Measurements from ENCODE around the gene CDK19.

Gene CDK19

DNA sequence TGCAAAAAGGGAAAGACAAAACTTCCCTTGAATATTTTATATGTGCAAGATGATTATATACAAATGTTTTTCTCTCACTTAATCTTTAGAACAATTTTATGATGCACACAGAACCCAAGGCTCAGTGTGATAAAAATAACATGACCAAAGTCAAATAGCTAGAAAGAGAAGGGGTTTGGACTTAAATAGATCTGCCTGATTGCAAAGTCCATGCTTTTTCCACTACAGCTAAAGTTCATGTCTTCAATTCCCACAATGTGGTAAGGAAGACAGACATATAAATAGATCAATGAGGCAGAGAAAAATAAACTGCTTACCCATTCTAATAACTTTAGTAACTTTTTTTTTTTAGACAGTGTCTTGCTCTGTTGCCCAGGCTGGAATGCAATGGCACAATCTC is 143.8 kb downstream of the CDK19 start:
- Histone ChIP-seq H2BK15ac (ENCODE audit: low read depth, poor library complexity, severe bottlenecking) (no peak overlapping the region), H3K36me3 (ENCODE audit: control insufficient read depth in 1 of 2, insufficient read depth in 2 of 2, low read depth in 1 of 2, low read length in 2 of 2) (no peaks in the 10 kb centered on the region), H3K4me2 (ENCODE audit: low read length, poor library complexity, severe bottlenecking) (no peak overlapping the region), H3K27ac (ENCODE audit: low read length, poor library complexity, severe bottlenecking) (no peak overlapping the region), H3K9me3 (ENCODE audit: control insufficient read depth, low read length) (no peaks in the 10 kb centered on the region), H4K91ac (ENCODE audit: low read length) (no peak overlapping the region), H3K9ac (ENCODE audit: low read length) (no peak overlapping the region), H4K8ac (ENCODE audit: low read length) (no peak overlapping the region), H3K79me1 (replicated peaks; ENCODE audit: low read length, poor library complexity, severe bottlenecking) (peaks cover 4% of the 10 kb centered on the region), H2AK5ac (ENCODE audit: low read length, severe bottlenecking) (no peak overlapping the region), H2AFZ (ENCODE audit: low read depth, low read length) (no peak overlapping the region), H2BK12ac (ENCODE audit: low read length in 2 of 2) (no peak overlapping the region), H2BK120ac (ENCODE audit: low read depth, low read length) (no peak overlapping the region), H3K23ac (ENCODE audit: low read length in 2 of 2) (no peak overlapping the region), H3K18ac (ENCODE audit: low read depth in 1 of 2, low read length in 2 of 2) (no peak overlapping the region), H3K4me3 (ENCODE audit: insufficient read depth in 1 of 2, low read depth in 1 of 2, low read length in 2 of 2) (no peak overlapping the region), H3K27me3 (ENCODE audit: control insufficient read depth in 1 of 2, insufficient read depth in 1 of 2, low read length in 2 of 2) (no peaks in the 10 kb centered on the region), H3K4ac (ENCODE audit: low read depth in 1 of 2, low read length in 2 of 2) (no peak overlapping the region), H3K4me1 (ENCODE audit: control insufficient read depth, insufficient read depth, low read depth, low read length) (no peaks in the 10 kb centered on the region), H2BK5ac (ENCODE audit: low read depth, low read length, poor library complexity, severe bottlenecking) (no peak overlapping the region), H3K14ac (ENCODE audit: low read length in 2 of 2) (no peak overlapping the region)
- DNase-seq = no peak

- H3K9me3 ChIP-seq (ENCODE audit: control insufficient read depth, low read length) = no peaks in the 10 kb centered on the region
- no peak overlapping the region for H3K23ac ChIP-seq (ENCODE audit: low read length in 2 of 2)
- H3K4me3 ChIP-seq (ENCODE audit: insufficient read depth in 1 of 2, low read depth in 1 of 2, low read length in 2 of 2) = no peak overlapping the region
- H3K4ac ChIP-seq (ENCODE audit: low read depth in 1 of 2, low read length in 2 of 2) = no peak overlapping the region
- no peak overlapping the region for H3K18ac ChIP-seq (ENCODE audit: low read depth in 1 of 2, low read length in 2 of 2)
- no peaks in the 10 kb centered on the region for H3K27me3 ChIP-seq (ENCODE audit: control insufficient read depth in 1 of 2, insufficient read depth in 1 of 2, low read length in 2 of 2)
- H3K9ac ChIP-seq (ENCODE audit: low read length) = no peak overlapping the region
- H2BK12ac ChIP-seq (ENCODE audit: low read length in 2 of 2) = peak overlapping the region in 1 of 2 experiments; percentile 52
- no peak for DNase-seq
- WGBS = 78% methylated on average over 2 of the region's 7 CpGs
- no peak overlapping the region for H2AK5ac ChIP-seq (ENCODE audit: low read length, severe bottlenecking)
- no peak overlapping the region for H2BK5ac ChIP-seq (ENCODE audit: low read depth, low read length, poor library complexity, severe bottlenecking)
- no peak overlapping the region for H3K14ac ChIP-seq (ENCODE audit: low read length in 2 of 2)
- no peak overlapping the region for H4K8ac ChIP-seq (ENCODE audit: low read length)
- no peak overlapping the region for H4K91ac ChIP-seq (ENCODE audit: low read length)
- no peak overlapping the region for H2BK15ac ChIP-seq (ENCODE audit: low read depth, poor library complexity, severe bottlenecking)
- H3K36me3 ChIP-seq (ENCODE audit: control insufficient read depth in 1 of 2, insufficient read depth in 2 of 2, low read depth in 1 of 2, low read length in 2 of 2) = peaks cover 0 to under 1% of the 10 kb centered on the region in 2 experiments
- peak overlapping the region; percentile 49 for H2BK120ac ChIP-seq (ENCODE audit: low read depth, low read length)
- no peaks in the 10 kb centered on the region for H3K4me1 ChIP-seq (ENCODE audit: control insufficient read depth, insufficient read depth, low read depth, low read length)
- no peak overlapping the region for H2AFZ ChIP-seq (ENCODE audit: low read depth, low read length)
- H3K4me2 ChIP-seq (ENCODE audit: low read length, poor library complexity, severe bottlenecking) = no peak overlapping the region
- H3K27ac ChIP-seq (ENCODE audit: low read length, poor library complexity, severe bottlenecking) = no peak overlapping the region
- peaks cover 2% of the 10 kb centered on the region for H3K79me1 ChIP-seq (replicated peaks; ENCODE audit: low read length, poor library complexity, severe bottlenecking)
These were observed 149.7 kb downstream of the CDK19 start for GRCh38 chr6:110665600-110665999.

DNA sequence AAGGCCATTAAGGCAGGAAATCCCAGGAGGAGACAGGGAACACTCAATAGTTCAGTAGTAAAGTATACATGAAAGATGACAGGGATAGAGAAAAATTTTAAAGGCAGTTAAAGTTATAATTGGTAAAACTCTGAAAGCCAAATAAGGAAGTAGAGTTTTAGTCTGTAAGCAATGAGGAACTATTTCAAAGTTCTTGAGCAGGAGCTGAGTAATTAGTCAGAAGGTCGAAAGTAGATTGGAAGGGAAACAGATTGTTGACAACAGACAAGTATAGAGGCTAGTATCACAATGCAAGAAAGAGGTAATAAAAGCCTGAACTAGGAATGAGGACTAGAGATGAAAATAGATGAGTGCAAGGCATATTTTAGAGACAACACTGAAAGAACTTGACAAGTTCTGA is 150.3 kb downstream of the CDK19 start:
- H3K4me1 ChIP-seq (ENCODE audit: control insufficient read depth, insufficient read depth, low read depth, low read length) = no peaks in the 10 kb centered on the region
- no peak overlapping the region for H2BK15ac ChIP-seq (ENCODE audit: low read depth, poor library complexity, severe bottlenecking)
- no peak overlapping the region for H3K4me3 ChIP-seq (ENCODE audit: insufficient read depth in 1 of 2, low read depth in 1 of 2, low read length in 2 of 2)
- H3K4ac ChIP-seq (ENCODE audit: low read depth in 1 of 2, low read length in 2 of 2) = no peak overlapping the region
- peaks cover 5% of the 10 kb centered on the region for H3K79me1 ChIP-seq (replicated peaks; ENCODE audit: low read length, poor library complexity, severe bottlenecking)
- no peak overlapping the region for H2BK120ac ChIP-seq (ENCODE audit: low read depth, low read length)
- H3K27ac ChIP-seq (ENCODE audit: low read length, poor library complexity, severe bottlenecking) = no peak overlapping the region
- H3K14ac ChIP-seq (ENCODE audit: low read length in 2 of 2) = no peak overlapping the region
- H2BK12ac ChIP-seq (ENCODE audit: low read length in 2 of 2) = no peak overlapping the region
- peaks cover 0 to 7% of the 10 kb centered on the region in 2 experiments for H3K36me3 ChIP-seq (ENCODE audit: control insufficient read depth in 1 of 2, insufficient read depth in 2 of 2, low read depth in 1 of 2, low read length in 2 of 2)
- H3K9ac ChIP-seq (ENCODE audit: low read length) = no peak overlapping the region
- whole genome bisulfite sequencing = 43% methylated on average over 1 of the region's 1 CpG
- no peak overlapping the region for H3K4me2 ChIP-seq (ENCODE audit: low read length, poor library complexity, severe bottlenecking)
- no peak overlapping the region for H2AFZ ChIP-seq (ENCODE audit: low read depth, low read length)
- H4K8ac ChIP-seq (ENCODE audit: low read length) = no peak overlapping the region
- H3K23ac ChIP-seq (ENCODE audit: low read length in 2 of 2) = no peak overlapping the region
- no peak overlapping the region for H3K18ac ChIP-seq (ENCODE audit: low read depth in 1 of 2, low read length in 2 of 2)
- no peaks in the 10 kb centered on the region for H3K27me3 ChIP-seq (ENCODE audit: control insufficient read depth in 1 of 2, insufficient read depth in 1 of 2, low read length in 2 of 2)
- no peak overlapping the region for H2BK5ac ChIP-seq (ENCODE audit: low read depth, low read length, poor library complexity, severe bottlenecking)
- peak; percentile 22 for DNase-seq
- H3K9me3 ChIP-seq (ENCODE audit: control insufficient read depth, low read length) = no peaks in the 10 kb centered on the region
- H4K91ac ChIP-seq (ENCODE audit: low read length) = no peak overlapping the region
- H2AK5ac ChIP-seq (ENCODE audit: low read length, severe bottlenecking) = no peak overlapping the region

- Histone ChIP-seq H3K9ac (ENCODE audit: low read length) (no peak overlapping the region), H3K4me1 (ENCODE audit: control insufficient read depth, insufficient read depth, low read depth, low read length) (no peaks in the 10 kb centered on the region), H4K91ac (ENCODE audit: low read length) (no peak overlapping the region), H3K27me3 (ENCODE audit: control insufficient read depth in 1 of 2, insufficient read depth in 1 of 2, low read length in 2 of 2) (no peaks in the 10 kb centered on the region), H3K18ac (ENCODE audit: low read depth in 1 of 2, low read length in 2 of 2) (no peak overlapping the region), H3K9me3 (ENCODE audit: control insufficient read depth, low read length) (no peaks in the 10 kb centered on the region), H3K4me3 (ENCODE audit: insufficient read depth in 1 of 2, low read depth in 1 of 2, low read length in 2 of 2) (no peak overlapping the region), H3K14ac (ENCODE audit: low read length in 2 of 2) (no peak overlapping the region), H3K27ac (ENCODE audit: low read length, poor library complexity, severe bottlenecking) (no peak overlapping the region), H2BK15ac (ENCODE audit: low read depth, poor library complexity, severe bottlenecking) (no peak overlapping the region), H2AK5ac (ENCODE audit: low read length, severe bottlenecking) (no peak overlapping the region), H2BK12ac (ENCODE audit: low read length in 2 of 2) (no peak overlapping the region), H4K8ac (ENCODE audit: low read length) (no peak overlapping the region), H3K4ac (ENCODE audit: low read depth in 1 of 2, low read length in 2 of 2) (no peak overlapping the region), H2BK5ac (ENCODE audit: low read depth, low read length, poor library complexity, severe bottlenecking) (no peak overlapping the region), H2AFZ (ENCODE audit: low read depth, low read length) (no peak overlapping the region), H3K23ac (ENCODE audit: low read length in 2 of 2) (no peak overlapping the region), H3K36me3 (ENCODE audit: control insufficient read depth in 1 of 2, insufficient read depth in 2 of 2, low read depth in 1 of 2, low read length in 2 of 2) (peaks cover 0 to 7% of the 10 kb centered on the region in 2 experiments), H3K4me2 (ENCODE audit: low read length, poor library complexity, severe bottlenecking) (no peak overlapping the region), H3K79me1 (replicated peaks; ENCODE audit: low read length, poor library complexity, severe bottlenecking) (peaks cover 2% of the 10 kb centered on the region), H2BK120ac (ENCODE audit: low read depth, low read length) (no peak overlapping the region)
- WGBS = no CpG with 5 or more reads among the region's 1 CpG
- no peak for DNase-seq
These were observed 152.6 kb downstream of the CDK19 start for GRCh38 chr6:110662490-110663211.
